Measurements from ENCODE around the gene SLC35F6.

- TF ChIP-seq MYC (IDR thresholded peaks at IDR 0.05; ENCODE audit: low read depth, low read length) (no peak), CTCF (IDR thresholded peaks at IDR 0.05; ENCODE audit: extremely low read depth in 1 of 2, insufficient read depth in 1 of 2, low read depth in 1 of 2, low read length in 2 of 2) (no peak), MAX (IDR thresholded peaks at IDR 0.05; ENCODE audit: insufficient read depth, insufficient read length) (no peak), POLR2AphosphoS5 (IDR thresholded peaks at IDR 0.05; ENCODE audit: insufficient read depth, low read depth, low read length) (no peak), EZH2 (IDR thresholded peaks at IDR 0.05; ENCODE audit: borderline replicate concordance, low read depth, low read length, severe bottlenecking) (no peak), POLR2A (IDR thresholded peaks at IDR 0.05; ENCODE audit: low read depth, low read length) (no peak), GATA2 (IDR thresholded peaks at IDR 0.05; ENCODE audit: insufficient read depth, insufficient read length, low read depth, low read length) (no peak), JUN (IDR thresholded peaks at IDR 0.05; ENCODE audit: borderline replicate concordance, insufficient read depth, insufficient read length, low read depth) (no peak)
These were observed 42.7 kb upstream of the SLC35F6 start for GRCh38 chr2:26721115-26722032.

All from endothelial cell of umbilical vein (primary cell).